Kidney (tissue), 14 donors: Measurements from ENCODE around the gene DNAJC18. TPM values are rescaled to one million over a fixed set of nuclear protein-coding genes. Genes with fewer than 3 reads are reported as not detected.
"Not testable (repeated sequence)": the region's sequence is repeated elsewhere in the genome, so short reads cannot be mapped to it uniquely, and the experiment has no call there.

Source experiments
- DNase-seq, 5 donors: peaks; one replicate each; pipeline ENCODE4 v3.0.0-alpha.2; 2013 to 2020
- FAIRE-seq: peaks from 2 replicates; lab custom pipeline; 2012; peaks lifted over from hg19 to GRCh38; lab: Jason Lieb, UNC
- H3K27ac ChIP-seq, 2 donors: one replicate each; pipeline ENCODE4 v1.7.0; 2013; ENCODE audit warnings: low read depth in 2 of 2, low read length in 2 of 2, inconsistent platforms in 1 of 2
- H3K27me3 ChIP-seq: one replicate; pipeline ENCODE4 v1.7.1; 2013; ENCODE audit warnings: low read length, inconsistent platforms; ENCODE audit not compliant: control insufficient read depth, insufficient read depth
- H3K36me3 ChIP-seq, 3 donors: one replicate each; pipeline versions ENCODE4 v1.7.0 to v1.7.1; 2013; ENCODE audit warnings: low read length in 3 of 3, control low read depth in 1 of 3, inconsistent platforms in 1 of 3; ENCODE audit not compliant: insufficient read depth in 3 of 3, control insufficient read depth in 2 of 3
- H3K4me1 ChIP-seq, 3 donors: one replicate each; pipeline versions ENCODE4 v1.7.0 to v1.7.1; 2013; ENCODE audit warnings: low read length in 3 of 3, inconsistent platforms in 1 of 3, low read depth in 1 of 3; ENCODE audit not compliant: control insufficient read depth in 2 of 3, insufficient read depth in 2 of 3
- H3K4me3 ChIP-seq, 3 donors: one replicate each; pipeline versions ENCODE4 v1.7.0 to v1.8.1; 2013; ENCODE audit warnings: low read length in 3 of 3, control low read depth in 1 of 3, inconsistent platforms in 1 of 3
- H3K9ac ChIP-seq, 3 donors: one replicate each; pipeline versions ENCODE4 v1.7.0 to v1.7.1; 2013; ENCODE audit warnings: low read length in 3 of 3, control low read depth in 1 of 3, inconsistent platforms in 1 of 3
- H3K9me3 ChIP-seq, 3 donors: one replicate each; pipeline versions ENCODE4 v1.7.0 to v1.7.1; 2013; ENCODE audit warnings: low read length in 3 of 3, control low read depth in 1 of 3, inconsistent platforms in 1 of 3; ENCODE audit not compliant: control insufficient read depth in 2 of 3, insufficient read depth in 1 of 3
- CTCF ChIP-seq: IDR thresholded peaks from 3 replicates; pipeline ENCODE4 v1.5.1; 2012; ENCODE audit warnings: mild to moderate bottlenecking, moderate library complexity, borderline replicate concordance; ENCODE audit not compliant: insufficient read depth; ENCODE audit errors: extremely low read depth
- intact Hi-C: fragments of 100-400 bp; cut with DNase I; formaldehyde crosslinking; loops from one replicate; pipeline ENCODE4 v1.11.1; 2022
- polyA plus RNA-seq: library from polyadenylated mRNA; stranded (reverse); fragments of 350-450 nt; fragmentation: Illumina TruSeq; extraction: RNeasy Lipid Tissue Mini Kit (QIAGEN cat#74804); gene quantifications from one replicate; pipeline ENCODE4 v1.2.3, GENCODE V29; 2014; ENCODE audit warnings: low read depth, low replicate concordance; ENCODE audit not compliant: insufficient read depth
- total RNA-seq: library from RNA; stranded (reverse); fragmentation: NEBNext Ultra II Directional; extraction: Animal tissue kit (Norgen Biotek cat#: 25700); gene quantifications from one replicate; pipeline ENCODE4 v1.2.1, GENCODE V29; 2021
- donor health status: control.
- donor health status: control.
- donor health status: control.
- donor health status: control.
- donor health status: control.
- donor health status: DM: yes; HTN: yes; CAD: no.
- donor health status: Normal renal cell carcinoma (clear cell type).

Gene DNAJC18
- total and polyA plus RNA-seq, 2 donors from 2014 or later: 3.9 to 13.7 TPM

- H3K4me1 ChIP-seq: no peaks in the 10 kb centered on the region
- H3K9ac ChIP-seq: no peak overlapping the region
- no peak overlapping the region for H3K4me3 ChIP-seq
- no peaks in the 10 kb centered on the region for H3K27me3 ChIP-seq
- no peak for TF ChIP-seq CTCF
- DNase-seq (no peak), FAIRE-seq (no peak)
- H3K9me3 ChIP-seq: no peaks in the 10 kb centered on the region
- no peaks in the 10 kb centered on the region for H3K36me3 ChIP-seq
- no peak overlapping the region for H3K27ac ChIP-seq
- intact Hi-C loops: no loop called here
Measured at GRCh38 chr5:139445325-139446170, 6.2 kb upstream of the DNAJC18 start.

GRCh38 chr5:139443831-139444453 is 4.6 kb upstream of the DNAJC18 start:
- Histone ChIP-seq H3K36me3 (no peaks in the 10 kb centered on the region), H3K27me3 (no peaks in the 10 kb centered on the region), H3K4me1 (peaks cover 0 to 6% (median 4%) of the 10 kb centered on the region in 3 donors), H3K9me3 (no peaks in the 10 kb centered on the region), H3K4me3 (no peak overlapping the region), H3K9ac (no peak overlapping the region), H3K27ac (no peak overlapping the region)
- FAIRE-seq (no peak), DNase-seq (peak in 3 of 5 donors; percentile 31 to 56 (median 42))
- no peak for TF ChIP-seq CTCF
- intact Hi-C loops: no loop called here

DNA sequence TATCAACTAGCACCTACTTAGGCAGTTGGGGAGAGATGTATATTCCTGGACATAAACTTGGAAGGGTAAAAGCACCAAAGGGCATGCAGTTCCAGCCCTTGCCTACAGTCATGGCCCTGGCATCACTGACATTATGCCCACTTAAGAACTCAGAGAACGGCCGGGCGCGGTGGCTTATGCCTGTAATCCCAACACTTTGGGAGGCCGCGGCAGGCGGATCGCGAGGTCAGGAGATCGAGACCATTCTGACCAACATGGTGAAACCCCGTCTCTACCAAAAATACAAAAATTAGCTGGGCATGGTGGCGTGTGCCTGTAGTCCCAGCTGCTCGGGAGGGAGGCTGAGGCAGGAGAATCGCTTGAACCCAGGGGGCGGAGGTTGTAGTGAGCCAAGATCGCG is 1.1 kb upstream of the DNAJC18 start:
- H3K27ac ChIP-seq, intact Hi-C loops, DNase-seq, H3K36me3 ChIP-seq, H3K4me3 ChIP-seq, FAIRE-seq, H3K9me3 ChIP-seq, H3K27me3 ChIP-seq, H3K9ac ChIP-seq: not testable (repeated sequence)
- H3K4me1 ChIP-seq: peaks cover 0 to 11% (median 8%) of the 10 kb centered on the region in 3 donors

DNA sequence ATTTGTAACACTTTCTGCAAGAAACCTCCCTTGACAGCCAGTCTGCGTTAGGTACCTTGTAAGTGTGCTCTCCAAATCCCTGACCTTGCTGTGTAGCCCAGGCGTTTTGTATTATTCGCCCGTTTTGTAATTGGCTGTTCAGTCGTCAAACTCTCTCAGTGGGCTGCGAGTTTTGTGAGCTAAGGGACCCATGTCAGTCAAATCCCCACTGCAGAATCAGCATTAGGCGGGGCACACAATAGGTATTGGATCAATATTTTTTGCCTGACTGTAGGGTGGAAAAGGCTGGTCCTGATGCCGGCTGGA is 665 bp downstream of the DNAJC18 start:
- Histone ChIP-seq H3K27ac (peak overlapping the region in 1 of 2 donors; percentile 99), H3K27me3 (no peaks in the 10 kb centered on the region), H3K4me1 (peaks cover 0 to 11% (median 8%) of the 10 kb centered on the region in 3 donors), H3K4me3 (peak overlapping the region; percentile 82 to 95 (median 93)), H3K36me3 (no peaks in the 10 kb centered on the region), H3K9ac (peak overlapping the region in 2 of 3 donors; percentile 55 to 66), H3K9me3 (no peaks in the 10 kb centered on the region)
- DNase-seq: no peak
- intact Hi-C loops: no loop called here
- TF ChIP-seq CTCF: no peak
- no peak for FAIRE-seq
